Adrenal gland (tissue), 12 donors: ENCODE results near the gene CCT8. TPM values are rescaled to one million over a fixed set of nuclear protein-coding genes. Genes with fewer than 3 reads are reported as not detected.

ENCODE experiments used
- DNase-seq, 7 donors: peaks; one replicate each; pipeline ENCODE4 v3.0.0-alpha.2; 2019 to 2020
- H3K27ac ChIP-seq, 5 donors: fragments of 200-600 bp; sonication (generic) in 4 of 5; 1 replicate in 3 of 5; 2 replicates in 2 of 5; pipeline versions ENCODE4 v1.5.1 to v1.8.0; 2016 to 2020; ENCODE audit warnings: mild to moderate bottlenecking in 1 of 5
- H3K27me3 ChIP-seq: fragments of 200-600 bp; 2 replicates; pipeline ENCODE4 v1.8.0; 2021
- H3K36me3 ChIP-seq, 2 donors: fragments of 200-600 bp; replicated peaks in 1 of 2; 1 replicate in 1 of 2; 2 replicates in 1 of 2; pipeline versions ENCODE4 v1.5.1 to v1.8.0; 2018 to 2022
- H3K4me1 ChIP-seq, 2 donors: fragments of 200-600 bp; replicated peaks in 1 of 2; 1 replicate in 1 of 2; 2 replicates in 1 of 2; pipeline versions ENCODE4 v1.5.1 to v1.8.0; 2018 to 2021
- H3K4me3 ChIP-seq, 4 donors: fragments of 200-600 bp; sonication (generic) in 3 of 4; one replicate each; pipeline ENCODE4 v1.5.1; 2016 to 2018
- H3K9me3 ChIP-seq, 3 donors: fragments of 200-600 bp; sonication (generic) in 1 of 3; replicated peaks in 1 of 3; 1 replicate in 2 of 3; 2 replicates in 1 of 3; pipeline versions ENCODE4 v1.5.1 to v1.8.0; 2016 to 2021
- CTCF ChIP-seq, 6 experiments: fragments of 450-650 bp in 4 of 6; fragments of 200-600 bp in 2 of 6; sonication (generic) in 1 of 6; IDR thresholded peaks; 1 replicate in 5 of 6; 2 replicates in 1 of 6; pipeline versions ENCODE4 v1.5.1 to v1.8.0; 2016 to 2021; ENCODE audit warnings: antibody characterized with exemption in 6 of 6, mild to moderate bottlenecking in 2 of 6, moderate library complexity in 1 of 6
- POLR2A ChIP-seq, 2 donors: fragments of 450-650 bp; IDR thresholded peaks; one replicate each; pipeline ENCODE4 v1.6.1; 2017; ENCODE audit warnings: antibody characterized with exemption in 2 of 2, mild to moderate bottlenecking in 2 of 2, moderate library complexity in 1 of 2
- WGBS, 4 donors: extraction: QIAGEN DNeasy Blood & Tissue Kit in 2 of 4; methylation state at CpG; one replicate each; pipeline versions ENCODE4 v1.1.5 to v1.1.7; 2013 to 2017; 5-methylcytosine and 5-hydroxymethylcytosine counted together
- intact Hi-C, 2 donors: fragments of 100-400 bp; cut with DNase I; formaldehyde crosslinking; loops; one replicate each; pipeline versions ENCODE4 v1.14.1 to v1.15.0; 2022 to 2023
- polyA plus RNA-seq, 3 donors: library from polyadenylated mRNA; stranded (reverse); fragments of 200-250 nt in 2 of 3; fragments of 350-450 nt in 1 of 3; fragmentation: Illumina TruSeq in 1 of 3; extraction: RNeasy Lipid Tissue Mini Kit (QIAGEN cat#74804) in 1 of 3; gene quantifications; one replicate each; pipeline ENCODE4 v1.2.3, GENCODE V29; 2013 to 2014
- total RNA-seq, 9 donors: library from RNA; depleted of rRNA in 4 of 9; stranded (reverse); fragments of >200 nt in 4 of 9; fragments of 120-200 nt in 1 of 9; fragmentation: NEBNext Ultra II Directional in 1 of 9; extraction: Animal tissue kit (Norgen Biotek cat#: 25700) in 1 of 9; gene quantifications; one replicate each; pipeline versions ENCODE4 v1.1.0 to v1.2.4, GENCODE V29; 2013 to 2023
- donor health status: healthy with polysubstance abuse.
- donor health status: Bipolar disorder and iron deficiency.
- donor health status: DM: yes; HTN: yes; CAD: no.
- donor health status: DM: no; HTN: no; CAD: no.
- donor health status: DM: no; HTN: no; CAD: no.
- donor health status: DM: yes; HTN: yes; CAD: no.

CCT8 gene
- total and polyA plus RNA-seq, 12 donors = 108 to 382 (median 165) TPM

DNA sequence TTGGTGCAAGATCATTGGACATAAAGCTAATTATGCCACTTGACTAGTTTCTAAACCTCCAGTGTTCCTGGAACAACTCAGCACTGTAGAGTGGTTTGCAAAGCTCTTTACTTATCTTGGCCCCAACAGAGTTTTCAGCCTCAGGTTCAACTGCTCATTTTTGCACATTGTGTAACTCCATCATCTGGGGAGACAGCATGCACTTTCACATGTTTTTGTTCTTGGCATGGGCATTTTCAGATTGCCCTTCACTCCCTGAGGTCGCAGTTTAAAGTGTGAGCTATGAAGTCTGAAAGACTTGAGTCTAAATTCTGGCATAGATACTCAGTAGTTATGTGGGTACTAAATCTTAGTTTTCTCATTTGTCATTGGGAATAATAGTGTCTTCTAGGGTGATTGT, 43.9 kb downstream of the CCT8 start:
- peaks cover 0 to 41% of the 10 kb centered on the region in 2 donors for H3K36me3 ChIP-seq
- DNase-seq = no peak
- H3K27me3 ChIP-seq = no peaks in the 10 kb centered on the region
- 79 to 96% (median 85%) methylated on average over 1 of the region's 1 CpG for WGBS, 4 donors
- TF ChIP-seq POLR2A (IDR thresholded peaks at IDR 0.05) (no peak), CTCF (IDR thresholded peaks at IDR 0.05) (no peak)
- peaks cover 9 to 20% of the 10 kb centered on the region in 2 donors for H3K4me1 ChIP-seq
- intact Hi-C loops = no loop called here
- no peak overlapping the region for H3K27ac ChIP-seq
- no peak overlapping the region for H3K4me3 ChIP-seq
- no peaks in the 10 kb centered on the region for H3K9me3 ChIP-seq

- H3K4me3 ChIP-seq = peak overlapping the region in 3 of 4 donors; percentile 56 to 66 (median 58)
- H3K4me1 ChIP-seq = peaks cover 9 to 20% of the 10 kb centered on the region in 2 donors
- H3K9me3 ChIP-seq = no peaks in the 10 kb centered on the region
- WGBS, 4 donors = 2 to 5% (median 3%) methylated on average over 6 of the region's 6 CpGs
- no peak for DNase-seq
- no peaks in the 10 kb centered on the region for H3K27me3 ChIP-seq
- TF ChIP-seq CTCF (IDR thresholded peaks at IDR 0.05) = no peak
- no peak for TF ChIP-seq POLR2A (IDR thresholded peaks at IDR 0.05)
- H3K36me3 ChIP-seq = peaks cover 0 to 10% of the 10 kb centered on the region in 2 donors
- intact Hi-C loops = no loop called here
- peak overlapping the region in 4 of 5 donors; percentile 94 to 100 (median 96) for H3K27ac ChIP-seq
These were observed 48.1 kb downstream of the CCT8 start for GRCh38 chr21:29025328-29025713.

DNA sequence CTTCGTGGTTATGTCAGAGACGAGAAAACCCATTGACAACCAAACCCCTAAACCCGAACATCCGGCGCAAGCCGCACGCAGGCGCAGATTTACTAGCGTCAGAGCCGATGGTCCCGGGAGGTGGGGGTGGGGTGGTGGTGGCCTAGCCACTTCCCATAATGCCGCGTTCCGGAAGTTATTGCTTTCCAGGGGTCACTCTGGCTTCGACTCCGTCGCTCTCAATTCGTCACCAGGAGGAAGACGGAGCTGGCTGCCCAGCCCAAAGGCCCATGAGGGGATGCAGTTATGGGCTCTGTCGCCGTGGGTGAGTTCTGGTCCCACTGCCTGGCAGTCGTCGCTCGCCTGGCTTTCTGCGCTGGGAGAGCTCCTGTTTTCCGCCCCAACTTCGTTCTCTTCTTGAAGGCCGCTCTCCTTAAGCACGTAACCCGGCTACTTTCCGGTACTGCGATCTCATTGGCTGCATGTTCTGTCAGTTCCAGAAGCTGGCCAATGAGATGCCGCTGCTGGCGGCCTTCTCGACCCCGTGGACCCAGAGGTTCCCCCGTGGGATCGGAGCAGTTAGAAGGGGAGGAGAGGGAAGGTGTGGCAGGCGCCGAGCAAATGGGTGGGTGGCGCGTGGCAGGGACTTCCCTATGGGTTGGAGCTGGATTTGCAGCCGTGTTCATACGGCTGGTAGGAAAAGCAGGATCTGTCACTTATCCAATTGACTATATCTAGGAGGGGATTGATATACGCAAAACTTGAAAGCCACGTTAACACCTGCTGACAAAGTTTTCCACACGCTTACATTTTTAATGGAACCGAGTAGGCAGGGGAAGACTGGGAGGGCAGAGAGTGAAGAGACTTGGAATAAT, 48.7 kb downstream of the CCT8 start, which contains the start of gene USP16:
Gene USP16, plus strand, starts transcription at position 195 of the 854 bp plus-strand sequence. CDS start 3,246 bp downstream, outside the sequence.
- intact Hi-C loops = no loop called here
- peak within 1 kb of the TSS; percentile 21 to 66 (median 57) for H3K4me3 ChIP-seq
- H3K36me3 ChIP-seq = peaks cover 0 to 4% of the 10 kb centered on the region in 2 donors
- peak within 1 kb of the TSS; percentile 94 to 100 (median 95) for H3K27ac ChIP-seq
- DNase-seq = peak; percentile 96 to 99 (median 98)
- TF ChIP-seq POLR2A (IDR thresholded peaks at IDR 0.05) (peak; percentile 49 to 74), CTCF (IDR thresholded peaks at IDR 0.05) (peak in 4 of 6 experiments; percentile 39 to 56 (median 50))
- no peaks in the 10 kb centered on the region for H3K27me3 ChIP-seq
- 0 to 1% (median 0%) methylated on average over 21 to 48 of the region's 48 CpGs for WGBS, 4 donors
- H3K9me3 ChIP-seq = no peaks in the 10 kb centered on the region
- peaks cover 9 to 20% of the 10 kb centered on the region in 2 donors for H3K4me1 ChIP-seq

GRCh38 chr21:29022166-29022565, 51.3 kb downstream of the CCT8 start:
- Histone ChIP-seq H3K36me3 (no peaks in the 10 kb centered on the region), H3K4me1 (peaks cover 16 to 32% of the 10 kb centered on the region in 2 donors), H3K27me3 (no peaks in the 10 kb centered on the region), H3K9me3 (no peaks in the 10 kb centered on the region), H3K4me3 (no peak overlapping the region), H3K27ac (no peak overlapping the region)
- DNase-seq = no peak
- intact Hi-C loops = no loop called here
- TF ChIP-seq POLR2A (IDR thresholded peaks at IDR 0.05) = no peak
- TF ChIP-seq CTCF (IDR thresholded peaks at IDR 0.05) = no peak
- 54 to 70% (median 59%) methylated on average over 4 of the region's 4 CpGs for WGBS, 4 donors
